HepG2 (cell line): ENCODE results near the gene UNC13D. TPM values are rescaled to one million over a fixed set of nuclear protein-coding genes. Genes with fewer than 3 reads are reported as not detected.

Experiments
- BCL6 ChIP-seq: IDR thresholded peaks from 2 replicates; pipeline ENCODE4 v1.6.1; 2016; ENCODE audit warnings: missing genetic modification reagents, missing compliant biosample characterization
- FOXJ3 ChIP-seq: sonication (generic); formaldehyde crosslinking; IDR thresholded peaks from 2 replicates; pipeline ENCODE4 v1.4.0; 2020; ENCODE audit warnings: missing genetic modification reagents, mild to moderate bottlenecking, borderline replicate concordance
- GATAD1 ChIP-seq: IDR thresholded peaks from 2 replicates; pipeline ENCODE4 v1.6.1; 2016; ENCODE audit warnings: missing genetic modification reagents, missing compliant biosample characterization
- GATAD2A ChIP-seq: IDR thresholded peaks from 2 replicates; pipeline ENCODE4 v1.6.1; 2016
- HMGXB4 ChIP-seq, 2 experiments: sonication (generic) in 1 of 2; formaldehyde crosslinking in 1 of 2; IDR thresholded peaks; 2 replicates each; pipeline versions ENCODE4 v1.4.0 to v1.6.1; 2018 to 2020; ENCODE audit warnings: missing genetic modification reagents in 2 of 2, borderline replicate concordance in 1 of 2, low read depth in 1 of 2, mild to moderate bottlenecking in 1 of 2, missing biosample characterization in 1 of 2
- HOXA5 ChIP-seq: sonication (generic); formaldehyde crosslinking; IDR thresholded peaks from 2 replicates; pipeline ENCODE4 v1.4.0; 2020; ENCODE audit warnings: missing genetic modification reagents
- IKZF4 ChIP-seq: sonication (generic); formaldehyde crosslinking; IDR thresholded peaks from 2 replicates; pipeline ENCODE4 v1.5.1; 2020; ENCODE audit warnings: borderline replicate concordance, mild to moderate bottlenecking, low read depth, missing genetic modification reagents; ENCODE audit errors: not compliant biosample characterization
- MYPOP ChIP-seq: sonication (generic); formaldehyde crosslinking; IDR thresholded peaks from 2 replicates; pipeline ENCODE4 v1.8.1; 2023; ENCODE audit warnings: mild to moderate bottlenecking, moderate library complexity, missing genetic modification reagents
- PAX8 ChIP-seq: sonication (generic); formaldehyde crosslinking; IDR thresholded peaks from 2 replicates; pipeline ENCODE4 v1.8.0; 2022; ENCODE audit warnings: mild to moderate bottlenecking, missing genetic modification reagents, borderline replicate concordance
- PLSCR1 ChIP-seq: sonication (generic); formaldehyde crosslinking; IDR thresholded peaks from 2 replicates; pipeline ENCODE4 v1.5.0; 2020; ENCODE audit warnings: missing genetic modification reagents, mild to moderate bottlenecking, borderline replicate concordance
- PRMT3 ChIP-seq: sonication (generic); formaldehyde crosslinking; IDR thresholded peaks from 2 replicates; pipeline ENCODE4 v1.8.1; 2022; ENCODE audit warnings: low read depth, mild to moderate bottlenecking, moderate library complexity, missing genetic modification reagents, borderline replicate concordance
- SALL1 ChIP-seq: sonication (generic); formaldehyde crosslinking; IDR thresholded peaks from 2 replicates; pipeline ENCODE4 v1.8.0; 2022; ENCODE audit warnings: mild to moderate bottlenecking, missing genetic modification reagents
- TCF7 ChIP-seq: sonication (generic); IDR thresholded peaks from 2 replicates; pipeline ENCODE4 v1.6.1; 2016; ENCODE audit warnings: antibody characterized with exemption, low read depth
- TFDP2 ChIP-seq: sonication (generic); formaldehyde crosslinking; IDR thresholded peaks from 2 replicates; pipeline ENCODE4 v1.4.0; 2020; ENCODE audit warnings: missing genetic modification reagents
- ZBTB25 ChIP-seq: IDR thresholded peaks from 2 replicates; pipeline ENCODE4 v1.6.1; 2018; ENCODE audit warnings: missing genetic modification reagents
- ZNF18 ChIP-seq: sonication (generic); formaldehyde crosslinking; IDR thresholded peaks from 2 replicates; pipeline ENCODE4 v1.8.0; 2022; ENCODE audit warnings: mild to moderate bottlenecking, missing genetic modification reagents; ENCODE audit not compliant: insufficient replicate concordance
- ZNF275 ChIP-seq: sonication (generic); formaldehyde crosslinking; IDR thresholded peaks from 2 replicates; pipeline ENCODE4 v1.8.0; 2022; ENCODE audit warnings: missing genetic modification reagents, mild to moderate bottlenecking, inconsistent platforms, borderline replicate concordance
- ZNF747 ChIP-seq: sonication (generic); formaldehyde crosslinking; IDR thresholded peaks from 2 replicates; pipeline ENCODE4 v1.8.1; 2023; ENCODE audit warnings: missing genetic modification reagents, mild to moderate bottlenecking, borderline replicate concordance
- polyA plus RNA-seq, 8 experiments: library from polyadenylated mRNA; depleted of rRNA in 3 of 8; stranded (reverse) in 7 of 8; unstranded in 1 of 8; fragments of >200 nt; fragmentation: Illumina TruSeq in 4 of 8; extraction: Trizol in 4 of 8; gene quantifications; 2 replicates each; pipeline versions ENCODE4 v1.2.1 to v1.2.3, GENCODE V29; 2011 to 2016; ENCODE audit warnings: low read depth in 4 of 8, missing spikeins in 1 of 8, mixed read lengths in 1 of 8; ENCODE audit not compliant: insufficient read depth in 1 of 8
- total RNA-seq, 5 experiments: library from RNA; depleted of rRNA; stranded (reverse); fragments of >200 nt; fragmentation: Illumina TruSeq; extraction: Trizol; gene quantifications; 2 replicates each; pipeline ENCODE4 v1.2.3, GENCODE V29; 2016; ENCODE audit warnings: low read depth in 1 of 5

UNC13D gene
- total and polyA plus RNA-seq, 2 of the 13 experiments (the other 11 are each of a cell fraction or from before 2014, with no cell fraction given), result 29.7 to 42.7 TPM

- TF ChIP-seq GATAD1 (CRISPR knock-in tag) (peak; percentile 64), TFDP2 (CRISPR knock-in tag) (peak; percentile 74), ZNF18 (CRISPR knock-in tag) (peak; percentile 96), GATAD2A (CRISPR knock-in tag) (peak; percentile 97), HOXA5 (no peak), BCL6 (CRISPR knock-in tag) (peak; percentile 69), PLSCR1 (CRISPR knock-in tag) (no peak), FOXJ3 (peak; percentile 84; the same call in 1 of the 2 replicates), PAX8 (CRISPR knock-in tag) (no peak), ZBTB25 (CRISPR knock-in tag) (peak; percentile 39; the same call in 1 of the 2 replicates), ZNF275 (CRISPR knock-in tag) (peak; percentile 25; the same call in 1 of the 2 replicates), IKZF4 (CRISPR knock-in tag) (peak; percentile 27), PRMT3 (CRISPR knock-in tag) (peak; percentile 65; the same call in 1 of the 2 replicates), TCF7 (no peak), ZNF747 (CRISPR knock-in tag) (no peak), MYPOP (CRISPR knock-in tag) (peak; percentile 90; the same call in 1 of the 2 replicates), HMGXB4 (CRISPR knock-in tag; IDR thresholded peaks at IDR 0.05; ENCODE audit: borderline replicate concordance in 1 of 2, low read depth in 1 of 2) (peak; percentile 13 to 69; a peak in 3 of 4 replicates), SALL1 (peak; percentile 89)
These were observed 25.3 kb upstream of the UNC13D start (continued) for GRCh38 chr17:75869282-75870141.
